ENCODE data around the gene NUCB2. TPM values are rescaled to one million over a fixed set of nuclear protein-coding genes. Genes with fewer than 3 reads are reported as not detected.

The NUCB2 gene
- total RNA-seq, 1 donor from 2014 or later: 69.7 TPM

DNA sequence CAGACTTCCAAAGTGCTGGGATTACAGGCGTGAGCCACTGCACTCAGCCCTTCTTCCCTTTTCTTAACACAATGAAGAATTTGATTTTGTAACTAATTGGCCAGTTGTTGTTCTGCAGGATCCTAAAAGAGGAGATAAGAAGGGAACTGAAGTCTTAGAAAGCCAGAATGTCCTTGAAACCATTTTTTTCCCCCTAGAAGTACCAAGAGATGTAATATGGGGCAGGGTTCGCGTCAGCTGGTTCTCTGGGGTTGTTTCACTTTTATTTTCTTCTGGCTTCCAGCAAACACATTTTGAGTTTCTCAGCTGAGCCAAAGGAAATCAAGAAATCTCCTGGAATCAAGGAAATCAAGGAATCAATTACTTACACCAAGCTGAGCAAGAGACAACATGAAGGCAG is 7.6 kb upstream of the NUCB2 start:
- no peak for DNase-seq

- DNase-seq: no peak
Measured at GRCh38 chr11:17272801-17273200, 3.7 kb upstream of the NUCB2 start.

- no peak for DNase-seq
Measured at GRCh38 chr11:17273211-17273610, 3.3 kb upstream of the NUCB2 start.

GRCh38 chr11:17273668-17274282 is 2.8 kb upstream of the NUCB2 start:
- no peak for DNase-seq

- DNase-seq: no peak
Measured at GRCh38 chr11:17275400-17276235, 921 bp upstream of the NUCB2 start.

GRCh38 chr11:17277024-17277584 is 565 bp downstream of the NUCB2 start:
- no peak for DNase-seq

DNA sequence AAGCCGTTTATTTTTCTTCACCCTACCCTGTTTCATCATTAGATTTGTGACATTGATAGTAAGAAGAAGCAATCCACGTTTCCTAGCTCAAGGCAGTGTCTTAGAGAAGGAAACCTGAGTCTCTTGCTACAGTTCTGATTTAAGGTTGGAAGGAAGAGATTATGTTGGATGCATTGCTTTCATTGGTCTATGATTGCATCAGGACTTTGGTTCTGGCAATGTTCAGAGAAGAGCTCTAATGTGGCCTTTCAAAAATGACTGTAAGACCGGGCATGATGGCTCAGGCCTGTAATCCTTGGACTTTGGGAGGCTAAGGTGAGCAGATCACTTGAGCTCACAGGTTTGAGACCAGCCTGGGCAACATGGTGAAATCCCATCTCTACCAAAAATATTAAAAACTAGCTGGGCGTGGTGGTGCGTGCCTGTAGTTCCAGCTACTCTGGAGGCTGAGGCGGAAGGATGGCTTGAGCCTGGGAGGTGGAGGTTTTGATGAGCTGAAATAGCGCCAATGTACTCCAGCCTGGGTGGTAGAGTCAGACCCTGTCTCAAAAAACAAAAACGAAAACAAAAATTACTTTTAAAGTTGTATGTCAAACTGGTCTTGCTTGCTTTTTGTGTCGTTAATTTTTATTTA is 4.1 kb downstream of the NUCB2 start:
- no peak for DNase-seq

DNA sequence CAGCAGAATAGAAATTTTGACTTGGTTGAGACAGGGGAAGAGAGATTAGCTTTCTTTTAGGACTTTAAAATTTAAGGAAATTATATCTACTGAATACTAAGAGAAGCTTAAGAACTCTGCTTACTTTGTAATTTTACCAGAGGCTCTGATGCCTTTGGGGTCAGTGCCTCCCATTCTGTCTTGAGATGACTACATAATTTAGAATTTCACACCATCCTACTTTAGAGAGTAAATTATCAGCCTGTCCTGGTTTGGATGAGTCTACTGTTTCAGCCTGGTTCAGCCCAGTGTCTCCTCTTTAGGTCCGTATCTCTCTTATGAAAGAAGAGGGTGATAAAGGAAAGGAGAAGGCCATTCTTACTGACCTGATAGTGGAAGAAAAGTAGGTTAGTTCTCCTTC is 9.8 kb downstream of the NUCB2 start:
- DNase-seq: no peak

GRCh38 chr11:17287058-17287457 is 10.5 kb downstream of the NUCB2 start:
- no peak for DNase-seq

GRCh38 chr11:17291710-17292109 is 15.2 kb downstream of the NUCB2 start:
- DNase-seq: no peak

GRCh38 chr11:17293311-17293710 is 16.8 kb downstream of the NUCB2 start:
- DNase-seq: no peak

- DNase-seq: no peak
Measured at GRCh38 chr11:17294033-17294432, 17.5 kb downstream of the NUCB2 start.

DNA sequence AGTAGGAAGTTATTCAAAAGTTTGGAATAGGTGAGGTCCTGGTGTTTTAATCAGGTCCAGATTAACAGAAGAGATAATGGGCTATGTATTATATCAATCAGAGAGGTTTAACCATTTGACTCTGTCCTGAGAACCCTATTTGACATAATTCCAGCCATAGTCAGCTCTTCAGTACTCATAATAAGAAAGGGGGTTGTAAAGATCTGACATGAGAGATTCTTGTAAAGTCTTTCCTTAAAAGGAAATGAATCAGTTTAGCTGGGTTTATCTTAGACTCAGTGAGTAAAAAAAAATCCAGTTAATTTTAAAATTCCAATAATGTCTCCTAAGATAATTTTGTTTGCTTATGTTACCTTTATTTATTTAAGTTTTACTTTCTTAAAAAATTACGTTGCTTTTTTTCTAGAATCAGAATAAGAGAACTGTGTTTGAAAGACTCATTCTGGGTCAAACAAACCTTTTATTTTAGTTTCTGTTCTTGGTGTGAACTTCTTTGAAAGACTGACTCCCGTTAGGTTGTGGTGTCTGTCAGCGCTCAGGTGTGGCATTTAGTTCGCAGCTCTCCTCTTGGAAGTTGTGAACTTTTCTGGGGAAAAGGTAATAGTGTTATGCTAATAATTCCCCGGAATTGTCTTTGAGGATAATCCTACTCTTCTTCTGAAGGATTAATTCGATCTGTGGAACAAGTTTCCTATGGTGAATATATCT is 20.5 kb downstream of the NUCB2 start:
- no peak for DNase-seq

DNA sequence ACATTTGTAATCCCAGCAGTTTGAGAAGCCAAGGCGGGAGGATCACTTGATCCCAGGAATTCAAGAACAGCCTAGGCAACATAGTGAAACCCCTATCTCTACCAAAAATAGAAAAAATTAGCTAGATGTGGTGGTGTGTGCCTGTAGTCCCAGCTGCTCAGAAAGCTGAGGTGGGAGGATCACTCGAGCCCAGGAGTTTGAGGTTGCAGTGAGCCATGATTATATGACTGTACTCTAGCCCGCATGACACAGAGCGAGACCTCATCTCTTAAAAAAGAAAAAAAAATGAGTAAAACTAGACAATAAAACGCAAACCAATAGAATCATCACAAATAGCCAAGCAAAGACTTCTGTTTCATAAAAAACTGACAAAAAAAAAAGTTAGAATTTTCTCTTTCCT is 21.8 kb downstream of the NUCB2 start:
- no peak for DNase-seq

DNA sequence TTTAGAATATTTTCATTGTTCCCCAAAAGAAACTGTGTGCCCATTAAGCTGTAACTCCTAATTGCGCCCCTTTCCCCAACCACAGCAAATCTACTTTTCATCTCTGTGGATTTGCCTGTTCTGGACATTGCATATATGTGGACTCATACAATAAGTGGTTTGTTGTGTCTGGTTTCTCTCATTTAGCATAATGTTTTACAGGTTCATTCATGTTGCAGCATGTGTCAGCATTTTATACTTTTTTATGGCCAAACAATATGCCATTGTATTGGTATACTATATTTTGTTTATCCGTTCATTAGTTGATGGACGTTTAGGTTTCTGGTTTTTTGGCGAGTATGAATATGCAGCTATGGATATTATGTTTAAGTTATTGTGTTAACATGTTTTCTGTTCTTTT is 23.8 kb downstream of the NUCB2 start:
- no peak for DNase-seq

GRCh38 chr11:17313349-17314231 is 37.1 kb downstream of the NUCB2 start:
- DNase-seq: no peak

GRCh38 chr11:17314232-17314547 is 37.7 kb downstream of the NUCB2 start:
- no peak for DNase-seq

- DNase-seq: no peak
Measured at GRCh38 chr11:17314904-17315426, 38.4 kb downstream of the NUCB2 start.

- no peak for DNase-seq
Measured at GRCh38 chr11:17328871-17329494, 52.4 kb downstream of the NUCB2 start.

GRCh38 chr11:17331669-17332068 is 55.1 kb downstream of the NUCB2 start:
- DNase-seq: no peak
